B cell (primary cell): Measurements from ENCODE around the gene ALOX15. TPM values are rescaled to one million over a fixed set of nuclear protein-coding genes. Genes with fewer than 3 reads are reported as not detected.

ENCODE experiments used
- ATAC-seq: fragments of 200-7000 bp; cut with Tn5 transposase; one replicate; pipeline ENCODE4 v1.10.0; 2021; ENCODE audit warnings: low read depth, mild to moderate bottlenecking, moderate number of reproducible peaks, moderate library complexity
- CTCF ChIA-PET: fragments of 350-600 bp; sonication (Branson Sonifier 250); formaldehyde crosslinking; loops from one replicate; lab custom pipeline; 2021; ENCODE audit warnings: antibody characterized with exemption, inconsistent platforms; lab: Charles Lee
- POLR2A ChIA-PET: fragments of 350-600 bp; sonication (Branson Sonifier 250); formaldehyde crosslinking; loops from one replicate; lab custom pipeline; 2021; ENCODE audit warnings: antibody characterized with exemption; lab: Charles Lee
- DNase-seq: peaks from one replicate; pipeline ENCODE4 v3.0.0; 2013
- H2AFZ ChIP-seq: 2 replicates; pipeline ENCODE4 v1.6.1; 2012; ENCODE audit warnings: mild to moderate bottlenecking, low read depth, low read length; ENCODE audit not compliant: insufficient read depth, poor library complexity, severe bottlenecking
- H3K27ac ChIP-seq, 2 donors: 1 replicate in 1 of 2; 2 replicates in 1 of 2; pipeline ENCODE4 v1.5.1; 2012 to 2013; ENCODE audit warnings: low read length in 2 of 2, mild to moderate bottlenecking in 2 of 2, moderate library complexity in 1 of 2
- H3K27me3 ChIP-seq, 4 experiments: fragments of 200-600 bp in 1 of 4; sonication (generic) in 1 of 4; replicated peaks in 1 of 4; 1 replicate in 2 of 4; 2 replicates in 2 of 4; pipeline versions ENCODE4 v1.6.1 to v1.7.0; 2013 to 2016; ENCODE audit warnings: low read length in 3 of 4, mild to moderate bottlenecking in 2 of 4, mixed read lengths in 1 of 4, moderate library complexity in 1 of 4; ENCODE audit not compliant: insufficient read depth in 4 of 4, control insufficient read depth in 3 of 4; ENCODE audit errors: control extremely low read depth in 1 of 4
- H3K36me3 ChIP-seq, 2 experiments: replicated peaks in 1 of 2; 1 replicate in 1 of 2; 2 replicates in 1 of 2; pipeline versions ENCODE4 v1.6.1 to v1.7.1; 2013; ENCODE audit warnings: low read length in 1 of 2; ENCODE audit not compliant: insufficient read depth in 2 of 2, control insufficient read depth in 1 of 2; ENCODE audit errors: control extremely low read depth in 1 of 2, extremely low read depth in 1 of 2
- H3K4me1 ChIP-seq, 2 donors: fragments of 200-600 bp in 1 of 2; sonication (generic) in 1 of 2; 1 replicate in 1 of 2; 2 replicates in 1 of 2; pipeline versions ENCODE4 v1.5.1 to v1.6.1; 2013 to 2017; ENCODE audit warnings: low read length in 2 of 2; ENCODE audit not compliant: control insufficient read depth in 2 of 2, insufficient read depth in 2 of 2
- H3K4me2 ChIP-seq: replicated peaks from 2 replicates; pipeline ENCODE3; 2012; ENCODE audit warnings: mild to moderate bottlenecking, low read depth, low read length; ENCODE audit not compliant: poor library complexity, severe bottlenecking
- H3K4me3 ChIP-seq, 5 experiments: fragments of 200-600 bp in 1 of 5; sonication (generic) in 1 of 5; 1 replicate in 3 of 5; 2 replicates in 2 of 5; pipeline versions ENCODE4 v1.5.1 to v1.7.0; 2011 to 2016; ENCODE audit warnings: low read length in 4 of 5, mild to moderate bottlenecking in 4 of 5, low read depth in 2 of 5, control low read depth in 1 of 5, moderate library complexity in 1 of 5; ENCODE audit not compliant: insufficient read depth in 1 of 5; ENCODE audit errors: control extremely low read depth in 1 of 5, extremely low read depth in 1 of 5
- H3K79me2 ChIP-seq: fragments of 200-600 bp; sonication (generic); one replicate; pipeline ENCODE4 v1.6.0; 2016; ENCODE audit warnings: low read length; ENCODE audit not compliant: control insufficient read depth, insufficient read depth
- H3K9ac ChIP-seq: fragments of 200-600 bp; sonication (generic); 2 replicates; pipeline ENCODE4 v1.6.1; 2017; ENCODE audit warnings: mild to moderate bottlenecking, low read length, moderate library complexity
- H3K9me3 ChIP-seq, 3 donors: one replicate each; pipeline versions ENCODE4 v1.6.1 to v1.7.1; 2013; ENCODE audit warnings: low read length in 2 of 3; ENCODE audit not compliant: control insufficient read depth in 2 of 3, insufficient read depth in 1 of 3; ENCODE audit errors: control extremely low read depth in 1 of 3
- H4K20me1 ChIP-seq: 2 replicates; pipeline ENCODE4 v1.6.0; 2012; ENCODE audit warnings: mild to moderate bottlenecking, low read length; ENCODE audit not compliant: insufficient read depth, control insufficient read depth, poor library complexity, severe bottlenecking
- H3K27ac Mint-ChIP-seq: one replicate; pipeline ENCODE4 v1.8.0; 2021; ENCODE audit warnings: mixed read lengths
- H3K27me3 Mint-ChIP-seq: one replicate; pipeline ENCODE4 v1.8.0; 2021; ENCODE audit warnings: mixed read lengths
- H3K4me1 Mint-ChIP-seq: one replicate; pipeline ENCODE4 v1.8.0; 2021; ENCODE audit warnings: mixed read lengths
- H3K4me3 Mint-ChIP-seq: one replicate; pipeline ENCODE4 v1.8.0; 2021; ENCODE audit warnings: mixed read lengths
- H3K9me3 Mint-ChIP-seq: one replicate; pipeline ENCODE4 v1.8.0; 2022; ENCODE audit warnings: mixed read lengths; ENCODE audit not compliant: insufficient read depth
- EZH2 ChIP-seq: IDR thresholded peaks from 2 replicates; pipeline ENCODE4 v1.6.1; 2012; ENCODE audit warnings: borderline replicate concordance, low read depth, mild to moderate bottlenecking, moderate library complexity, low read length; ENCODE audit not compliant: insufficient read depth, poor library complexity, severe bottlenecking
- WGBS: methylation state at CpG from one replicate; pipeline ENCODE4 v1.1.5; 2013; ENCODE audit warnings: missing lambda C conversion rate; ENCODE audit not compliant: insufficient coverage; 5-methylcytosine and 5-hydroxymethylcytosine counted together
- intact Hi-C: fragments of 100-400 bp; cut with micrococcal nuclease; formaldehyde crosslinking; loops from one replicate; pipeline ENCODE4 v1.10.0; 2022
- polyA plus RNA-seq: library from polyadenylated mRNA; depleted of rRNA; stranded (reverse); fragments of >200 nt; gene quantifications from 2 replicates; pipeline ENCODE4 v1.2.3, GENCODE V29; 2012
- total RNA-seq, 2 donors: library from RNA; stranded (reverse); fragments of 120-200 nt in 1 of 2; gene quantifications; 1 replicate in 1 of 2; 2 replicates in 1 of 2; pipeline versions ENCODE4 v1.2.3 to v1.2.4, GENCODE V29; 2013 to 2022
- TF ChIP-seq, protein P1 (sequence below): fragments of 200-600 bp; IDR thresholded peaks from one replicate; pipeline ENCODE4 v1.8.0; 2022; ENCODE audit warnings: antibody characterized with exemption, mild to moderate bottlenecking

ALOX15 gene
- total and polyA plus RNA-seq, 2 donors (not counting 1 experiment from before 2014, with no cell fraction given): 0.10 TPM; not detected in 1

DNA sequence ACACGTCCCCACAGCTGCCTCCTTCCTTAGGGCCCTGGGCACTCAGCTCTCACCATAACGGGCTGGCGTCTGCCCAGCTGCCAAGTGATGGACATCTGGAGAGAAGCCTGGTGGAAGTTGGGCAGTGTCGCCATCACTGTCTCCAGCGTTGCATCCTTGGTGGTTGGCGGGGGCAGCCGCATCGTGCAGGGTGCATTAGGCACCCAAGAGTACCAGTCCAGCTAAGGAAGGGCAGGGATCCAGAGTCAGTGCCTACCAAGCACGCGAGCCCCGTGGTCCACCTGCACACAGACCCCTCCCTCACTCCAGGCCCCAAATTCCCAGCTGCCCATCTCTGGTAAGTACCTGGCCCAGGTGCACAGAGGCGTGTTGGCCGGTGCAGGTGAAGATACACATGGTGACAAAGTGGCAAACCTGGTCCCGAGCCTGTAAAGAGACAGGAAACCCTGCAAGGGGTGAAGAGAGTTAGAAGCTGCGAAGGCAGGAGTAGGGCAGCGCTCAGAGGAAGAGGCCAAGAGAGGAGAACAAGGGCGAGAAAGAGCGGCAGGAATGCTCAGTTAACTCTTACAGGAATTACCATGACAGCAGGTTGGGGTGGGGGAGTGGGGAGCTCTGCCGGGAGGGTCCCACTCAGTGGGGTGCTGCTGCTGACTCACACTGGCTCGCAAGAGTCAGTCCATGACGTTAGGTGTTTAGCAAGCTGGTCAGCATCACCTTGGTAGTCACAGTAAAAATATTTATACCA, 9.5 kb downstream of the ALOX15 start:
- Histone ChIP-seq H3K4me1 (peaks cover 21 to 22% of the 10 kb centered on the region in 2 donors), H3K4me2 (no peak overlapping the region), H3K4me3 (no peak overlapping the region), H3K79me2 (no peaks in the 10 kb centered on the region), H3K9ac (no peak overlapping the region), H2AFZ (no peak overlapping the region), H3K27ac (no peak overlapping the region), H3K9me3 (peaks cover 0 to 5% (median 0%) of the 10 kb centered on the region in 3 donors), H3K36me3 (no peaks in the 10 kb centered on the region), H4K20me1 (no peaks in the 10 kb centered on the region), H3K27me3 (peaks cover 0 to under 1% (median 0%) of the 10 kb centered on the region in 4 experiments)
- Mint-ChIP-seq H3K4me1 (peaks cover 25% of the 10 kb centered on the region), H3K27me3 (no peaks in the 10 kb centered on the region), H3K27ac (no peak overlapping the region), H3K4me3 (no peak overlapping the region), H3K9me3 (no peaks in the 10 kb centered on the region)
- TF ChIP-seq, protein P1, sequence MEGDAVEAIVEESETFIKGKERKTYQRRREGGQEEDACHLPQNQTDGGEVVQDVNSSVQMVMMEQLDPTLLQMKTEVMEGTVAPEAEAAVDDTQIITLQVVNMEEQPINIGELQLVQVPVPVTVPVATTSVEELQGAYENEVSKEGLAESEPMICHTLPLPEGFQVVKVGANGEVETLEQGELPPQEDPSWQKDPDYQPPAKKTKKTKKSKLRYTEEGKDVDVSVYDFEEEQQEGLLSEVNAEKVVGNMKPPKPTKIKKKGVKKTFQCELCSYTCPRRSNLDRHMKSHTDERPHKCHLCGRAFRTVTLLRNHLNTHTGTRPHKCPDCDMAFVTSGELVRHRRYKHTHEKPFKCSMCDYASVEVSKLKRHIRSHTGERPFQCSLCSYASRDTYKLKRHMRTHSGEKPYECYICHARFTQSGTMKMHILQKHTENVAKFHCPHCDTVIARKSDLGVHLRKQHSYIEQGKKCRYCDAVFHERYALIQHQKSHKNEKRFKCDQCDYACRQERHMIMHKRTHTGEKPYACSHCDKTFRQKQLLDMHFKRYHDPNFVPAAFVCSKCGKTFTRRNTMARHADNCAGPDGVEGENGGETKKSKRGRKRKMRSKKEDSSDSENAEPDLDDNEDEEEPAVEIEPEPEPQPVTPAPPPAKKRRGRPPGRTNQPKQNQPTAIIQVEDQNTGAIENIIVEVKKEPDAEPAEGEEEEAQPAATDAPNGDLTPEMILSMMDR: no peak
- TF ChIP-seq EZH2: no peak
- DNase-seq (no peak), ATAC-seq (no peak)
- 91% methylated on average over 18 of the region's 21 CpGs for WGBS
- intact Hi-C loops: no loop called here
- ChIA-PET CTCF (no interaction called here), POLR2A (no interaction called here)

DNA sequence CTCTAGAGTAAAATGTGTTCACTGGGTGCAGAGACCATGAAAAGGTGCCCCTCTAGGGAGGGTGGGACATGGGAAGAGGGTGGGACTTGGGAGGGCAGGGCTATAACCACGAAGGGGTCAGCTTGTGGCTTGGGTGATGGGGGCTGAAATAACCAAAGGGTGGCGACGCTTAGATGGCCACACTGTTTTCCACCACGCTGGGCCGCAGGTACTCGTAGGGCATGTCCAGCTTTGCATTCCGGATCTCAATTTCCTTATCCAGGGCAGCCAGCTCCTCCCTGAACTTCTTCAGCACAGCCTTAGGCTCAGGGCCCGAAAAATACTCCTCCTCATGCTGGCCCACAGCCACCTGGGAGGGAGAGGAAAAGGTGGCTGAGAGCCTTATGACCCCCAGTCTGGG, 10.0 kb downstream of the ALOX15 start:
- Mint-ChIP-seq H3K4me3 (no peak overlapping the region), H3K4me1 (peaks cover 20% of the 10 kb centered on the region), H3K27me3 (no peaks in the 10 kb centered on the region), H3K27ac (no peak overlapping the region), H3K9me3 (no peaks in the 10 kb centered on the region)
- Histone ChIP-seq H4K20me1 (no peaks in the 10 kb centered on the region), H3K4me3 (no peak overlapping the region), H3K79me2 (no peaks in the 10 kb centered on the region), H3K4me2 (no peak overlapping the region), H3K9me3 (peaks cover 0 to under 1% (median 0%) of the 10 kb centered on the region in 3 donors), H3K4me1 (peaks cover 15 to 17% of the 10 kb centered on the region in 2 donors), H3K36me3 (no peaks in the 10 kb centered on the region), H3K27ac (no peak overlapping the region), H2AFZ (no peak overlapping the region), H3K9ac (no peak overlapping the region), H3K27me3 (no peaks in the 10 kb centered on the region)
- intact Hi-C loops: no loop called here
- CTCF ChIA-PET: no interaction called here
- POLR2A ChIA-PET: no interaction called here
- 82% methylated on average over 8 of the region's 8 CpGs for WGBS
- no peak for DNase-seq
- ATAC-seq: no peak
- TF ChIP-seq, protein P1: no peak
- TF ChIP-seq EZH2: no peak
